ENCODE results near the gene ACR. TPM values are rescaled to one million over a fixed set of nuclear protein-coding genes. Genes with fewer than 3 reads are reported as not detected.
"Not testable (repeated sequence)": the region's sequence is repeated elsewhere in the genome, so short reads cannot be mapped to it uniquely, and the experiment has no call there.

Gene ACR
- total and polyA plus RNA-seq, 9 donors: 0.09 to 0.46 (median 0.19) TPM

DNA sequence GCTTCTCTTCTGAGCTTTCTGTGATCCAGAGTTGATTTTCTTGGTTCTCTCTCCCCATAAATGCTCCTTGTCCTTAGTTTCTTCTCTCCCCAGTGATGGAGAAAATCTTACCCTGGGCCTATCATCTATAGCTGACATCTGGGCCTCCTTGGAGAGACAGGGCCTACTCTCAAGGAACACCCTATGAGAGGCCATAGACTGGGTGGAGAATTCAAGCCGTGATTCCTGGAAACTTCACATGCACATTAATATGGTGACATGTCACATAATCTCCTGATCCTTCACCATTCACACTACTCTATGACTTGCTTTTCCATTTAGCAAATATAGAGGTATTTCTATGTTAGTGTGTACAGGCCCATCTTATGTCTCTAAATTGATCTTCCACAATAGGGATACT, 9.5 kb downstream of the ACR start:
- DNase-seq; H3K4me1 ChIP-seq (ENCODE audit: control insufficient read depth, insufficient read depth, low read length); H3K27ac ChIP-seq (ENCODE audit: low read length); H3K4me3 ChIP-seq (ENCODE audit: low read length); H3K36me3 ChIP-seq (ENCODE audit: control insufficient read depth, insufficient read depth, low read length); H3K9me3 ChIP-seq (replicated peaks; ENCODE audit: control insufficient read depth, low read depth, low read length); H3K27me3 ChIP-seq (ENCODE audit: control insufficient read depth, insufficient read depth, low read length): not testable (repeated sequence)
- no CpG with 5 or more reads among the region's 1 CpG for WGBS (ENCODE audit: insufficient coverage)

DNA sequence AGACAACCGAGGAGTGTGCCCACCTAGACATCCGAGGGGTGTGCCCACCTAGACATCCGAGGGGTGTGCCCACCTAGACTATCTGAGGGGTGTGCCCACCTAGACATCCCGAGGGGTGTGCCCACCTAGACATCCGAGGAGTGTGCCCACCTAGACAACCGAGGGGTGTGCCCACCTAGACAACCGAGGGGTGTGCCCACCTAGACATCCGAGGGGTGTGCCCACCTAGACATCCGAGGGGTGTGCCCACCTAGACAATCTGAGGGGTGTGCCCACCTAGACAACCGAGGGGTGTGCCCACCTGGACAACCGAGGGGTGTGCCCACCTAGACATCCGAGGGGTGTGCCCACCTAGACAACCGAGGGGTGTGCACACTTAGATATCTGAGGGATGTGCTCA, 10.6 kb downstream of the ACR start:
- H3K9me3 ChIP-seq (replicated peaks; ENCODE audit: control insufficient read depth, low read depth, low read length); H3K4me3 ChIP-seq (ENCODE audit: low read length); H3K27ac ChIP-seq (ENCODE audit: low read length); H3K4me1 ChIP-seq (ENCODE audit: control insufficient read depth, insufficient read depth, low read length); DNase-seq; H3K36me3 ChIP-seq (ENCODE audit: control insufficient read depth, insufficient read depth, low read length); H3K27me3 ChIP-seq (ENCODE audit: control insufficient read depth, insufficient read depth, low read length): not testable (repeated sequence)
- WGBS (ENCODE audit: insufficient coverage): 90% methylated on average over 6 of the region's 13 CpGs

DNA sequence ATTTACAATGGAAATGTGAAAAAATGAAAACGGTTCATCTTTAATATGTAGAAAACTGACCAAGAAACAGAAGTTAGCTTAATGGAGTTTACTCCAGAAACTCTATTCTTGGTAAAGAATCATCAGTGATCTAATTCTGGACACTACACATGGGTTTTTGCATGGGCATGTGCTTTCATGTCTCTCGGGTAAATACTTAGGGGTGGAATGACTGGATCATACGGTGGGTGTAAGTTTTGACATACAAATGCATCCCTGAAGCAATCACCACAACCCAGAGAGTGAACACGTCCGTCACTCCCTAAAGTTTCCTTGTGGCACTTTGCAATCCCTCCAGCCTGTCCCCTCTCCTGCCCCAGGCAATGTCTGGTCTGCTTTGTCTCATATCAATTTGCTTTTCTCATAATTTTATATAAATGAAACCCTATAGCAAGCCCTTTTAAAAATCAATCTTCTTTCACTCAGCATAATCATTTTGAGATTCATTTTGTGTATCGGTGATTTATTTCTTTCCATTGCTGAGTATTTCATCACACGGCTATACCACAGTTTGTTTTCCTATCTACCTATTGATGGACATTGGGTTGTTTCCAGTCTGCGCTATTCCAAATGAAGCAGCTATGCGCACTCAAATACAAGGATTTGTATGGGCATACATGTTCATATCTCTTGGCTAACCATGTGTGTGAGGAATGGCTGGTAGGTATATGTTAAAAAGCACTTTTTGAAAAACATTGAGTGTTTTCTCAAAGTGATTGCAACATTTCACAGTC, 11.5 kb downstream of the ACR start:
- H3K27ac ChIP-seq (ENCODE audit: low read length); H3K4me3 ChIP-seq (ENCODE audit: low read length); DNase-seq; H3K27me3 ChIP-seq (ENCODE audit: control insufficient read depth, insufficient read depth, low read length); H3K9me3 ChIP-seq (replicated peaks; ENCODE audit: control insufficient read depth, low read depth, low read length); H3K36me3 ChIP-seq (ENCODE audit: control insufficient read depth, insufficient read depth, low read length); H3K4me1 ChIP-seq (ENCODE audit: control insufficient read depth, insufficient read depth, low read length): not testable (repeated sequence)
- WGBS (ENCODE audit: insufficient coverage): 58% methylated on average over 2 of the region's 9 CpGs

DNA sequence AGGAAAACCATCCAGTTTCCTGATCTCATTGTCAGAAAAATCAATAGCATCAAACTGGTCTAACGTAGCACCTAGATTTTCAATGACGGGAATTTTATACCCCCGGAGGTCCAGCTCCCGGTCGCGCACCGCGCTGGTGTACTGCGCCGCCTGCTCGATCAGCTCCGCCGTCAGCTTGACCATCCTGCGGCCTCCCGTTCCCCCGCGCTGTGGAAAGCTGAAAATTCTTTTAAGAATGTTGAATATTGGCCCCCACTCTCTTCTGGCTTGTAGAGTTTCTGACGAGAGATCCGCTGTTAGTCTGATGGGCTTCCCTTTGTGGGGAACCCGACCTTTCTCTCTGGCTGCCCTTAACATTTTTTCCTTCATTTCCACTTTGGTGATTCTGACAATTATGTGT, 17.2 kb downstream of the ACR start:
- H3K4me3 ChIP-seq (ENCODE audit: low read length); H3K9me3 ChIP-seq (replicated peaks; ENCODE audit: control insufficient read depth, low read depth, low read length); H3K36me3 ChIP-seq (ENCODE audit: control insufficient read depth, insufficient read depth, low read length); H3K27ac ChIP-seq (ENCODE audit: low read length); H3K27me3 ChIP-seq (ENCODE audit: control insufficient read depth, insufficient read depth, low read length); H3K4me1 ChIP-seq (ENCODE audit: control insufficient read depth, insufficient read depth, low read length); DNase-seq: not testable (repeated sequence)
- no CpG with 5 or more reads among the region's 20 CpGs for WGBS (ENCODE audit: insufficient coverage)

DNA sequence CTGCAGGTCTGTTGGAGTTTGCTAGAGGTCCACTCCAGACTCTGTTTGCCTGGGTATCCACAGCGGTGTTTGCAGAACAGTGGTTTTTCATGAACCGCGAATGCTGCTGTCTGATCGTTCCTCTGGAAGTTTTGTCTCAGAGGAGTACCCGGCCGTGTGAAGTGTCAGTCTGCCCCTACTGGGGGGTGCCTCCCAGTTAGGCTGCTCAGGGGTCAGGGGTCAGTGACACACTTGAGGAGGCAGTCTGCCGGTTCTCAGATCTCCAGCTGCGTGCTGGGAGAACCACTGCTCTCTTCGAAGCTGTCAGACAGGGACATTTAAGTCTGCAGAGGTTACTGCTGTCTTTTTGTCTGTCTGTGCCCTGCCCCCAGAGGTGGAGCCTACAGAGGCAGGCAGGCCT, 18.4 kb downstream of the ACR start:
- no CpG with 5 or more reads among the region's 9 CpGs for WGBS (ENCODE audit: insufficient coverage)
- H3K27me3 ChIP-seq (ENCODE audit: control insufficient read depth, insufficient read depth, low read length); H3K4me1 ChIP-seq (ENCODE audit: control insufficient read depth, insufficient read depth, low read length); DNase-seq; H3K36me3 ChIP-seq (ENCODE audit: control insufficient read depth, insufficient read depth, low read length); H3K4me3 ChIP-seq (ENCODE audit: low read length); H3K9me3 ChIP-seq (replicated peaks; ENCODE audit: control insufficient read depth, low read depth, low read length); H3K27ac ChIP-seq (ENCODE audit: low read length): not testable (repeated sequence)

DNA sequence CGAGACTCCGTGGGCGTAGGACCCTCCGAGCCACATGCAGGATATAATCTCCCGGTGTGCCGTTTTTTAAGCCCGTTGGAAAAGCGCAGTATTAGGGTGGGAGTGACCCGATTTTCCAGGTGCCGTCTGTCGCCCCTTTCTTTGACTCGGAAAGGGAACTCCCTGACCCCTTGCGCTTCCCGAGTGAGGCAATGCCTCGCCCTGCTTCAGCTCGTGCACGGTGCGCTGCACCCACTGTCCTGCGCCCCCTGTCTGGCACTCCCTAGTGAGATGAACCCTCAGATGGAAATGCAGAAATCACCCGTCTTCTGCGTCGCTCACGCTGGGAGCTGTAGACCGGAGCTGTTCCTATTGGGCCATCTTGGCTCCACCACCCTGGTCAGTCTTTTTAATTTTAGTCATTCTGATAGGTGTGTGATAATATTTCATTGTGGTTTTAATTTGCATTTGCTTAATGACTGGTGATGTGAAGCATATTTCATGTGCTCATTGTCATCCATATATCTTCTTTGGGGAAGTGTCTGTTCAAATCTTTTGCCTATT, 19.0 kb downstream of the ACR start:
- not testable (repeated sequence) for H3K27me3 ChIP-seq (ENCODE audit: control insufficient read depth, insufficient read depth, low read length); H3K27ac ChIP-seq (ENCODE audit: low read length); DNase-seq; H3K9me3 ChIP-seq (replicated peaks; ENCODE audit: control insufficient read depth, low read depth, low read length); H3K36me3 ChIP-seq (ENCODE audit: control insufficient read depth, insufficient read depth, low read length); H3K4me1 ChIP-seq (ENCODE audit: control insufficient read depth, insufficient read depth, low read length)
- WGBS (ENCODE audit: insufficient coverage): 15% methylated on average over 13 of the region's 24 CpGs
- H3K4me3 ChIP-seq (ENCODE audit: low read length): peak overlapping the region; percentile 18

DNA sequence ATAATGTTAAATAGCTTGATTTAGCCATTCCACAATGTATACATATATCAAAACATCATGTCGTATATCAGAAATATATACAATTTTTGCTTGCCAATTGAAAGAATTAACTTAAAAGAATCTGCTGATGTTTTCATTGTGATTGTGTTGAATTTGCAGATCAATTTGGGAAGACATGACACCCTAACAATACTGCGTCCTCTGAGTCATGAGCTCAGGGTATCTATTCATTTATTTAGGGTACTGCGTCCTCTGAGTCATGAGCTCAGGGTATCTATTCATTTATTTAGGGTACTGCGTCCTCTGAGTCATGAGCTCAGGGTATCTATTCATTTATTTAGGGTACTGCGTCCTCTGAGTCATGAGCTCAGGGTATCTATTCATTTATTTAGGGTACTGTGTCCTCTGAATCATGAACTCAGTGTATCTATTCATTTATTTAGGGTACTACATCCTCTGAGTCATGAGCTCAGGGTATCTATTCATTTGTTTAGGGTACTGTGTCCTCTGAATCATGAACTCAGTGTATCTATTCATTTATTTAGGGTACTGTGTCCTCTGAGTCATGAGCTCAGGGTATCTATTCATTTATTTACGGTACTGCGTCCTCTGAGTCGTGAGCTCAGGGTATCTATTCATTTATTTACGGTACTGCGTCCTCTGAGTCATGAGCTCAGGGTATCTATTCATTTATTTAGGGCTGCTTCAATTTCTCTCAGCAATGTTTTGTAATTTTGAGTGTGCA, 21.8 kb downstream of the ACR start:
- H3K27ac ChIP-seq (ENCODE audit: low read length); DNase-seq; H3K9me3 ChIP-seq (replicated peaks; ENCODE audit: control insufficient read depth, low read depth, low read length); H3K4me1 ChIP-seq (ENCODE audit: control insufficient read depth, insufficient read depth, low read length); H3K27me3 ChIP-seq (ENCODE audit: control insufficient read depth, insufficient read depth, low read length); H3K4me3 ChIP-seq (ENCODE audit: low read length); H3K36me3 ChIP-seq (ENCODE audit: control insufficient read depth, insufficient read depth, low read length): not testable (repeated sequence)
- WGBS (ENCODE audit: insufficient coverage): no CpG with 5 or more reads among the region's 10 CpGs

DNA sequence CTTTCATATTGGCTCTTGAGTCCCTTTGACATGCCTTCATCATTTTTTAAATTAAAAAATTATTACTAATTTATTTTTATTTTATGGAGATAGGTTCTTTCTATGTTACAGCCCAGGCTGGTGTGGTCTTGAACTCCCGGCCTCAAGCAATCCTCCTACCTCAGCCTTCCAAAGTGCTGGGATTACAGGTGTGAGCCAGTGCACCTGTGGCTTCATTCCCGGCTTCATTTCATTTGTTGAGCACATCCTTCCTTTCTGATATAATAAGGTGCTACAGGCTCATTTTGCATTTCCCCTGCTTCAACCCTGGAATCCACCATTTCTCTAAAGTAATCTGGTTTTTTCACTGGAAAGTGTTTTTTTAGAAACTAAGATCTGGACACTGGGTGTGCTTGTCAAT, 23.8 kb downstream of the ACR start:
- H3K27ac ChIP-seq (ENCODE audit: low read length); H3K4me1 ChIP-seq (ENCODE audit: control insufficient read depth, insufficient read depth, low read length); DNase-seq; H3K27me3 ChIP-seq (ENCODE audit: control insufficient read depth, insufficient read depth, low read length); H3K9me3 ChIP-seq (replicated peaks; ENCODE audit: control insufficient read depth, low read depth, low read length); H3K36me3 ChIP-seq (ENCODE audit: control insufficient read depth, insufficient read depth, low read length); H3K4me3 ChIP-seq (ENCODE audit: low read length): not testable (repeated sequence)
- no CpG with 5 or more reads among the region's 2 CpGs for WGBS (ENCODE audit: insufficient coverage)

DNA sequence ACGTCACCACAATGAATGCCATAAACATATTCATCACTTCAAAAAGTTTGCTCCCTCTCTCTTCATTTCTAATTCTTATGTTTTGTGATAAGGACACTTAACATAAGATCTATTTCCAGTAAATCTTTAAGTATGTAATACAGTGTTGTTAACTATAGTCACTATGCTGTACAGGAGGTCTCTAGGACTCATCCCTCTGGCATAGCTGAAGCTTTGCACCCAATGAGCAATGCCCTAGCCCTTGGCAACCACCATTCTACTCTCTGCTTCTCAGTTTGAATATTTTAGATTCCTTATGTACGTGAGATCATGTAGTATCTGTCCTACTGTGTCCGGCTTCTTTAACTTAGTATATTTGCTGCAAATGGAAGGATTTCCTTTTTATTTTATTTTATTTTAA, 26.3 kb downstream of the ACR start:
- DNase-seq; H3K4me3 ChIP-seq (ENCODE audit: low read length); H3K27me3 ChIP-seq (ENCODE audit: control insufficient read depth, insufficient read depth, low read length); H3K27ac ChIP-seq (ENCODE audit: low read length); H3K9me3 ChIP-seq (replicated peaks; ENCODE audit: control insufficient read depth, low read depth, low read length); H3K4me1 ChIP-seq (ENCODE audit: control insufficient read depth, insufficient read depth, low read length); H3K36me3 ChIP-seq (ENCODE audit: control insufficient read depth, insufficient read depth, low read length): not testable (repeated sequence)
- WGBS (ENCODE audit: insufficient coverage): no CpG with 5 or more reads among the region's 3 CpGs

DNA sequence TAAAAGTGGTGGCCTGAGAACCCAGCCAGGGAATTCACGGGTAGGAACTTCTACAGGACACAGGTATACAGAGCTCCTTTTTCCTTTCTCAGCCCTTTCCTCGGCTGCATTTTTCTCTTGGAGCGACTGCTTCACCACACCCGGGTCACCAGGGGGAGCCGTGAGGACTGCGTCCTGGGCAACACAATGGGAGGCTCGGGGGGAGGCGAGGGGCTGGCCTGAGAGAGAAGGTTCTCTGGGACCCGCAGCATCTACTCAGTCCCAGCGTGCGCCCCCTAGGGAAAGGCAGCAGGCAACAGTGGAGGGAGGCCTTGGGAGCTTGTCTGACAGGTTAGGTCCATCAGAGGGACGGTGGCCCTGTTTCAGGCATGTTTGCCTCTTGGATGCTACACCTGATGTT, 37.1 kb downstream of the ACR start:
- 8% methylated on average over 10 of the region's 12 CpGs for WGBS (ENCODE audit: insufficient coverage)
- not testable (repeated sequence) for H3K9me3 ChIP-seq (replicated peaks; ENCODE audit: control insufficient read depth, low read depth, low read length); H3K4me3 ChIP-seq (ENCODE audit: low read length); H3K27me3 ChIP-seq (ENCODE audit: control insufficient read depth, insufficient read depth, low read length); H3K27ac ChIP-seq (ENCODE audit: low read length); H3K36me3 ChIP-seq (ENCODE audit: control insufficient read depth, insufficient read depth, low read length); H3K4me1 ChIP-seq (ENCODE audit: control insufficient read depth, insufficient read depth, low read length)
- peak; percentile 12 for DNase-seq

All from muscle of leg (tissue), 11 donors.